HUES6 (cell line): ENCODE measurements around the gene S100A4.
"Not testable (repeated sequence)": the region's sequence is repeated elsewhere in the genome, so short reads cannot be mapped to it uniquely, and the experiment has no call there.

Source experiments
- H3K27ac ChIP-seq: 2 replicates; pipeline ENCODE4 v1.7.0; 2013; ENCODE audit warnings: low read depth, mild to moderate bottlenecking, low read length, inconsistent platforms
- H3K27me3 ChIP-seq: 2 replicates; pipeline ENCODE4 v1.6.1; 2013; ENCODE audit warnings: low read length; ENCODE audit not compliant: control insufficient read depth, insufficient read depth
- H3K36me3 ChIP-seq: 2 replicates; pipeline ENCODE4 v1.6.1; 2013; ENCODE audit warnings: low read length; ENCODE audit not compliant: control insufficient read depth, insufficient read depth
- H3K4me1 ChIP-seq: 2 replicates; pipeline ENCODE4 v1.6.1; 2013; ENCODE audit warnings: low read length; ENCODE audit not compliant: control insufficient read depth, insufficient read depth
- H3K4me3 ChIP-seq: 2 replicates; pipeline ENCODE4 v1.5.1; 2013; ENCODE audit warnings: low read depth, low read length
- H3K9ac ChIP-seq: one replicate; pipeline ENCODE4 v1.6.1; 2013; ENCODE audit warnings: mild to moderate bottlenecking, low read length
- H3K9me3 ChIP-seq: 2 replicates; pipeline ENCODE4 v1.6.1; 2013; ENCODE audit warnings: low read depth, low read length; ENCODE audit not compliant: control insufficient read depth, insufficient read depth

The S100A4 gene

DNA sequence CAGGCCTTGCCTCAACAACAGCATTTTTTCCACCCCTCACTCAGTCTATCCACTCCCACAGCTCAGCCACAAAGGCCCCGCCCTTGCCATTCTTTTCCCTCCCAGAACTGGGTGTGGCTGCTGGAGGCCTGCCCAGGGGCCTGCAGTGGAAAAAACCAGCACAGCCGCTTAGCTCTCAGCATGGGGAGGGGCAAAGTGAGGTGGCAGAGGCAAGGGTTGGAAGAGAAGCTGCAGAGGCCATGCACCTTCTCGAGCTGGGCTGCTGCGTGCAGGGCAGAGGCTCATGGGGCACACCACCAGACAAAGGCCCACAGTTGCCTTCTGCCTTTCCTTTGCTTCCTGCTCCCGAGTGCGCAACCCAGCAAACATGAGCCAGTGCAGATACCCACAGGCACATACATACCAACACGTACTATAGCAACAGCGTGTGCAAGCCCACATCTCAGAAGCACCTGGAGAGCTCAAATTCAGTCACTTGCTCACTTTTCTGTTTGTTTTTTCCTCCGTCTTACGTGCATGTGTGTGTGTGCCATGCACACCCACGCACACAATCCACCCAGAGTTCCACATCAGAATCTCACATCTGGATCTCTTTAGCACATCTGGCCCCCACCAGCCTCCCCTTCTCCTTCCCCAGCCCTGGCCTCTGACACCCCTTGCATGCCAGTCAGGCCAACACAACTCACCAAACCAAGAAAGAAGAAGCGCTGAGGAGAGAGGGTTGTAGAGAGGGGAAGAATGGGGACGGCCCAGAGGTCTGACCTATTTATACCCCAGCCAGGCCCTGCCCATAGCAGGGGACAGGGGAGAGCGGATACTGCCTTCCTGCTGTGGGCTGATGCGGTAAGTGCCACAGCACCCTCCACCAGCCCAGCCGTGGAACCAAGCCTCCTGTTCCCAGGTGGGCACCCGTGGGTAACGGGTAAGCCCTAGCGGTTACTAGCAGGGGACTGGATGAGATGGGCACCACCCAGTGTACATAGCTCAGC is at the start of gene S100A4:
TSS of gene S100A4 (minus strand) at position 740 of the 989 bp plus-strand sequence. CDS start 1,012 bp downstream, outside the sequence.
- Histone ChIP-seq H3K9ac (peak within 1 kb of the TSS; percentile 48), H3K27ac (no peak within 1 kb of the TSS), H3K4me1 (peaks cover 59% of the 10 kb centered on the region), H3K36me3 (no peaks in the 10 kb centered on the region), H3K9me3 (no peaks in the 10 kb centered on the region), H3K27me3 (no peaks in the 10 kb centered on the region), H3K4me3 (peak within 1 kb of the TSS; percentile 37; the same call in 1 of the 2 replicates)

DNA sequence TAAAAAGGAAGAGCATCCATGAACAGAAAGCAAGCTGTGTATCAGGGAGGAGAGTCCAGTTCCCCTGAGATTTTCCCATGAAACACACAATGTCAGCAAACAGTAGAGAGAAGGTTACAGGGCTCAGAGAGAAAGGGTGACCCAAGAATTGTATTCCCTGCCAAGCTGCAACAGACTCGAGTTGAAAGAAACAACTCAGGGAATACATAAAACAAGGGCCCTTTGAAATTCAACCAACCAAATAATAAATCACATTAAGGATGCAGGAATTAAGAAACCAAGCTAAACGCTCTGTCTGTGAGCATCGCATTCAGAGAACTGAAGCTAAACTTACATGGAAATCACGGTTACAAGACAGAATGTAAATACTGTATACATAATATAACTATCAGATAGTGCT is 47.1 kb upstream of the S100A4 start:
- Histone ChIP-seq H3K27ac (no peak overlapping the region), H3K27me3 (no peaks in the 10 kb centered on the region), H3K36me3 (no peaks in the 10 kb centered on the region), H3K9ac (no peak overlapping the region), H3K4me3 (no peak overlapping the region), H3K9me3 (no peaks in the 10 kb centered on the region), H3K4me1 (no peaks in the 10 kb centered on the region)

DNA sequence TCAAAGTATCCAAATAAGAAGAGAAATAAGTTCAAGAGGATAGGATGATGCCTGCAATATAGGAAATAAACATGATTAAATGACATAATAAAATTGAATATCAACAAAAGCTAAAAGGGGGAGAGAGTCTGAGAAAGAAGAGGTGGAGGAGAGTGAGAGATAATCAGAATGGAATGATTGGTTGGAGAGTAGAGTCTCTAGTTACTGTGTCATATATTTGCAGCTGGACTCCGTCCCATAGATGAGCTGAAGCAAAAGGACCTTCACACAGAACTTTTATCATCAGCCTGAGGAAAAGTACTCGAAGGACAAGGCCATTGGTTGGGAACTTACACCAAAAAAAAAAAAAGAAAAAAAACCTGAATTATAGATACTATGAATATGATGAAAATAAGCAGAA is 42.9 kb upstream of the S100A4 start:
- no peaks in the 10 kb centered on the region for H3K36me3 ChIP-seq
- H3K9ac ChIP-seq: no peak overlapping the region
- no peaks in the 10 kb centered on the region for H3K4me1 ChIP-seq
- no peak overlapping the region for H3K27ac ChIP-seq
- no peak overlapping the region for H3K4me3 ChIP-seq
- no peaks in the 10 kb centered on the region for H3K27me3 ChIP-seq
- H3K9me3 ChIP-seq: no peaks in the 10 kb centered on the region

DNA sequence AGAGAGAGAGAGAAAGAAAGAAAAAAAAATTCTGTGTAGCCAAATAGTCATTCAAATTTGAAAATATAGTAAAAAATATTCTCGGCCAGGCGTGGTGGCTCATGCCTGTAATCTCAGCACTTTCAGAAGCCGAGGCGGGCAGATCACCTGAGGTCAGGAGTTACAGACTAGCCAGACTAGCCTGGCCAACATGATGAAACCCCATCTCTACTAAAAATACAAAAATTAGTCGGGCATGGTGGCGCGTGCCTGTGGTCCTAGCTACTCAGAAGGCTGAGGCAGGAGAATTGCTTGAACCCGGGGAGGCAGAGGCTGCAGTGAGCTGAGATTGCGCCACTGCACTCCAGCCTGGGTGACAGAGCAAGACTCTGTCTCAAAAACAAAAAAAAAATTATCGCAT is 42.4 kb upstream of the S100A4 start:
- not testable (repeated sequence) for H3K27ac ChIP-seq, H3K4me1 ChIP-seq, H3K4me3 ChIP-seq, H3K36me3 ChIP-seq, H3K27me3 ChIP-seq, H3K9me3 ChIP-seq, H3K9ac ChIP-seq

DNA sequence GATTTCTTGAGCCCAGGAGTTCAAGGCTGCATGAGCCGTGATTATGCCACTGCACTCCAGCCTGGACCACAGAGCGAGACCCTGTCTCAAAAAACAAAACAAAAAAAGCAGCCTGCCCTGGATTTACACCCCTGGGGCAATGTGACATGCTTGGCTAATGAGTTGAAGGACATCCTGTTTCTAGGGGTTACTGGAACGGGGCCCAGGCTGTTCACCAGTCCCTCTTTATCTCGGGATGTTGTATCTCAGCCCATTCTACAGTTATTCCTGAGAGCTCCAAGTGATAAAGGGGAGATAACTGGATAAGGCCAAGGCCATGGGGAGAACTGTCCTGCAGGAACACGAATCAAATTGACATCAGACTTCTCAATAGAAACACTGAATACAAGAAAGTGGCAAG is 41.7 kb upstream of the S100A4 start:
- no peaks in the 10 kb centered on the region for H3K27me3 ChIP-seq
- H3K27ac ChIP-seq: no peak overlapping the region
- H3K4me3 ChIP-seq: no peak overlapping the region
- no peaks in the 10 kb centered on the region for H3K36me3 ChIP-seq
- H3K4me1 ChIP-seq: no peaks in the 10 kb centered on the region
- no peaks in the 10 kb centered on the region for H3K9me3 ChIP-seq
- no peak overlapping the region for H3K9ac ChIP-seq

DNA sequence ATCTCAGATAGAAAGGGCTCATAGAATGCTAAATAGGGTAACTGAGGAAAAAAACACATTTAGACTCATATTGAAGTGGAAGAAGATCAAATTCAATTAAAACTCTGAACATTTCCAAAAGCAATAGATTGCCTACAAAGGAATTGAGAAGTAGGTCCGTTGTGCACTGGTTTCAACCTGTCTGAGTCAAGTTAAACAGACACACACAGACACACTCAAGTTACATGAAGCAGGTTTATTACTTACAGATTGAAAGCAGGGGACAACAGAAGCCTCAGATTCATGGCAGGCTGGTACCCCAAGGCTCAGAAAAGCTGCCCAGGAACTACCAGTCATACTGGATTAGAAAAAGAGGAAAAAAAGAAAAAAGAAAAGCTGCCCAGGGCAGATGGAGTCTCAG is 40.7 kb upstream of the S100A4 start:
- Histone ChIP-seq H3K27me3 (no peaks in the 10 kb centered on the region), H3K4me3 (no peak overlapping the region), H3K9me3 (no peaks in the 10 kb centered on the region; the same call in 1 of the 2 replicates)

DNA sequence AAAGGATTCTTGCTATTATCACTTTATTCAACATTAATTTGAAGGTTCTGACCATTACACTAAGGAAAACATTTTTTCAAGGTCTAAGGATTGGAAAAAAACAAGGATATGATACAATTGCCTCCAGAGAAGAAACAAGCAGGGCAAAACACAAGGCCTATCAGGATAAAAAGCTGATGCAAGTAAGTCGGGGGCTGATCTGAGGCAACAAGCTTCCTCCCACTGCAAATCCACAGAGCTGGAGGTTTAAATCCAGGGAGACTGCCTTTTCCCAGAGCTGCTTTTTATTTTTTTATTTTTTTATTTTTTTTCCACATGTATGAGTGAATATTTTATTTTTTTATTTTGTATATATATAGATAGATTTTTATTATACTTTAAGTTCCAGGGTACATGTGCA is 39.4 kb upstream of the S100A4 start:
- H3K27me3 ChIP-seq: no peaks in the 10 kb centered on the region
- H3K4me1 ChIP-seq: no peaks in the 10 kb centered on the region
- no peaks in the 10 kb centered on the region; the same call in 1 of the 2 replicates for H3K9me3 ChIP-seq
- no peak overlapping the region for H3K9ac ChIP-seq
- H3K27ac ChIP-seq: no peak overlapping the region
- no peak overlapping the region for H3K4me3 ChIP-seq
- no peaks in the 10 kb centered on the region for H3K36me3 ChIP-seq

More for the DNA sequence above, 40.7 kb upstream of the S100A4 start:
- Histone ChIP-seq H3K36me3 (no peaks in the 10 kb centered on the region), H3K9ac (no peak overlapping the region), H3K4me1 (no peaks in the 10 kb centered on the region), H3K27ac (no peak overlapping the region)

DNA sequence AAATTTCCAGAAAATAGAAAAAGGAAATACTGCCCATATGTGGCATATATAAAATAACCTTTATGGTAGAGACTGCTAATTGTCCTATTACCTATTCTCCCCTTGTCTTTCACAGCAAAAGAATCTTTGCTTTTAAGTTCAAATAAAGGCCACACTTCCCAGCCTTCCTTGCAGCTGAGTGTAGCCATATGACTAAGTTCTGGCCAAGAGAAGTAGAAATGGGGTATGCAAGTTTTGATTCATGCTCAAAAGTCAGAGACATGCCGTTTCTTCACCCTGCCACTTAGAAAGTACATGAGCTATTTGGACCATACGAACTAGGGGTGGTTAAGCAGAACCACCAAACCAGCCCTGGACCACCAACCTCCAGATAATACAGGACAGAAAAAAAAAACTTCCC is 38.4 kb upstream of the S100A4 start:
- H3K9ac ChIP-seq: no peak overlapping the region
- H3K27ac ChIP-seq: no peak overlapping the region

DNA sequence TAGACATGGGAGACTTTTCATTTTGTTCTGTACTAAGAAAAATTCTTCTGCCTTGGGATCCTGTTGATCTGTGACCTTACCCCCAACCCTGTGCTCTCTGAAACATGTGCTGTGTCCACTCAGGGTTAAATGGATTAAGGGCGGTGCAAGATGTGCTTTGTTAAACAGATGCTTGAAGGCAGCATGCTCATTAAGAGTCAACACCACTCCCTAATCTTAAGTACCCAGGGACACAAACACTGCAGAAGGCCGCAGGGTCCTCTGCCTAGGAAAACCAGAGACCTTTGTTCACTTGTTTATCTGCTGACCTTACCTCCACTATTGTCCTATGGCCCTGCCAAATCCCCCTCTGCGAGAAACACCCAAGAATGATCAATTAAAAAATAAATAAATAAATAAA is 37.9 kb upstream of the S100A4 start:
- H3K4me3 ChIP-seq, H3K9me3 ChIP-seq, H3K27me3 ChIP-seq, H3K36me3 ChIP-seq, H3K9ac ChIP-seq, H3K27ac ChIP-seq, H3K4me1 ChIP-seq: not testable (repeated sequence)

More for the DNA sequence above, 38.4 kb upstream of the S100A4 start:
- Histone ChIP-seq H3K4me1 (no peaks in the 10 kb centered on the region), H3K9me3 (no peaks in the 10 kb centered on the region; the same call in 1 of the 2 replicates), H3K27me3 (no peaks in the 10 kb centered on the region), H3K4me3 (no peak overlapping the region), H3K36me3 (no peaks in the 10 kb centered on the region)

DNA sequence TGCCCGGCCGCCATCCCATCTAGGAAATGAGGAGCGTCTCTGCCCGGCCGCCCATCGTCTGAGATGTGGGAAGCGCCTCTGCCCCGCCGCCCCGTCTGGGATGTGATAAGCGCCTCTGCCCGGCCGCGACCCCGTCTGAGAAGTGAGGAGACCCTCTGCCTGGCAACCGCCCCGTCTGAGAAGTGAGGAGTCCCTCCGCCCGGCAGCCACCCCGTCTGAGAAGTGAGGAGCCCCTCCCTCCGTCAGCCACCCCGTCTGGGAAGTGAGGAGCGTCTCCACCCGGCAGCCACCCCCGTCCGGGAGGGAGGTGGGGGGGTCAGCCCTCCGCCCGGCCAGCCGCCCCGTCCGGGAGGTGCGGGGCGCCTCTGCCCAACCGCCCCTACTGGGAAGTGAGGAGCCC is 37.2 kb upstream of the S100A4 start:
- H3K27ac ChIP-seq, H3K9me3 ChIP-seq, H3K27me3 ChIP-seq: not testable (repeated sequence)

DNA sequence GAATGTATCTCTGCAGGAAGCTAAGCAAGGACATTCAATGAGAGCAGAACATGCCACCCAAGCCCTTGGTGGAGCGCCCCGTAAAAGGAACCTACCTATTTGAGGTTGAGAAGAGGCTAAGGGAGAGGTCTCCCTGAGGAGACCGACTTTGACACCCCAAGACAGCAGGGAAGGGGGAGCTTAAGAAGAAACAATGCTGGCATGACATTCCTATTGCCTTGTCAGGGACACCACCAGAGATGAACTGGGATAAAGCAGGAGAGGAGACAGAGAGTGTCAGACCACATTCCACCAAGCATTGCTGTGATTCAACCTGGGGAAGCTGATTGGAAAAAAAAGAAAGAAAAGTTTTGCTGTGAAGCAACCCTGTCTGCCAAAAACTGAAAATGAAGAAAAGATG is 33.3 kb upstream of the S100A4 start:
- H3K27me3 ChIP-seq: no peaks in the 10 kb centered on the region
- no peak overlapping the region for H3K4me3 ChIP-seq
- H3K9me3 ChIP-seq: peaks cover 3% of the 10 kb centered on the region; the same call in 1 of the 2 replicates
- no peak overlapping the region for H3K9ac ChIP-seq
- peaks cover 14% of the 10 kb centered on the region; the same call in 1 of the 2 replicates for H3K4me1 ChIP-seq
- H3K36me3 ChIP-seq: no peaks in the 10 kb centered on the region
- no peak overlapping the region for H3K27ac ChIP-seq

More for the DNA sequence above, 37.2 kb upstream of the S100A4 start:
- H3K4me3 ChIP-seq, H3K36me3 ChIP-seq, H3K9ac ChIP-seq: not testable (repeated sequence)
- peaks cover 11% of the 10 kb centered on the region; the same call in 1 of the 2 replicates for H3K4me1 ChIP-seq
